Mesenchymal stem cell (in vitro differentiated cells and primary cell): Measurements from ENCODE around the gene IGSF1.
A peak's percentile ranks its signal among the peaks of the same experiment; 100 is the strongest.

Experiments
- DNase-seq: peaks from one replicate; pipeline ENCODE4 v3.0.0-alpha.2; 2013
- H2AFZ ChIP-seq: one replicate; pipeline ENCODE4 v1.6.1; 2013; ENCODE audit warnings: low read depth, mild to moderate bottlenecking, control low read depth, inconsistent platforms, low read length, moderate library complexity
- H2AK5ac ChIP-seq: 2 replicates; pipeline ENCODE4 v1.6.1; 2013; ENCODE audit warnings: low read length, moderate library complexity, mild to moderate bottlenecking, inconsistent platforms; ENCODE audit not compliant: severe bottlenecking
- H2BK120ac ChIP-seq: one replicate; pipeline ENCODE4 v1.6.1; 2013; ENCODE audit warnings: low read depth, mild to moderate bottlenecking, inconsistent platforms, low read length, moderate library complexity
- H2BK12ac ChIP-seq, 2 experiments: one replicate each; pipeline ENCODE4 v1.6.1; 2013; ENCODE audit warnings: inconsistent platforms in 2 of 2, low read length in 2 of 2, mild to moderate bottlenecking in 2 of 2, moderate library complexity in 2 of 2, control low read depth in 1 of 2
- H2BK15ac ChIP-seq: one replicate; pipeline ENCODE4 v1.6.1; 2013; ENCODE audit warnings: mild to moderate bottlenecking, low read depth, inconsistent platforms; ENCODE audit not compliant: poor library complexity, severe bottlenecking
- H2BK5ac ChIP-seq: 2 replicates; pipeline ENCODE4 v1.6.1; 2013; ENCODE audit warnings: low read depth, mild to moderate bottlenecking, low read length, control low read depth, inconsistent platforms; ENCODE audit not compliant: poor library complexity, severe bottlenecking
- H3K14ac ChIP-seq, 2 experiments: one replicate each; pipeline ENCODE4 v1.6.1; 2013; ENCODE audit warnings: inconsistent platforms in 2 of 2, low read length in 2 of 2, control low read depth in 1 of 2, mild to moderate bottlenecking in 1 of 2, moderate library complexity in 1 of 2
- H3K18ac ChIP-seq, 2 experiments: one replicate each; pipeline ENCODE4 v1.6.1; 2013; ENCODE audit warnings: inconsistent platforms in 2 of 2, low read length in 2 of 2, control low read depth in 1 of 2, low read depth in 1 of 2, mild to moderate bottlenecking in 1 of 2
- H3K23ac ChIP-seq, 2 experiments: one replicate each; pipeline ENCODE4 v1.6.1; 2013; ENCODE audit warnings: inconsistent platforms in 2 of 2, low read length in 2 of 2, mild to moderate bottlenecking in 2 of 2, moderate library complexity in 2 of 2, control low read depth in 1 of 2
- H3K27ac ChIP-seq: 2 replicates; pipeline ENCODE4 v1.5.1; 2013; ENCODE audit warnings: mild to moderate bottlenecking, moderate library complexity, low read length, control low read depth, inconsistent platforms; ENCODE audit not compliant: poor library complexity, severe bottlenecking
- H3K27me3 ChIP-seq, 2 experiments: 2 replicates each; pipeline versions ENCODE4 v1.6.1 to v1.7.0; 2013; ENCODE audit warnings: low read length in 2 of 2, mild to moderate bottlenecking in 2 of 2, moderate library complexity in 2 of 2, control low read depth in 1 of 2, inconsistent platforms in 1 of 2; ENCODE audit not compliant: control insufficient read depth in 1 of 2, insufficient read depth in 1 of 2
- H3K36me3 ChIP-seq, 2 experiments: 2 replicates each; pipeline versions ENCODE4 v1.6.1 to v1.7.0; 2013; ENCODE audit warnings: low read length in 2 of 2, control low read depth in 1 of 2, inconsistent platforms in 1 of 2, low read depth in 1 of 2, mild to moderate bottlenecking in 1 of 2; ENCODE audit not compliant: insufficient read depth in 2 of 2, control insufficient read depth in 1 of 2
- H3K4ac ChIP-seq, 2 experiments: one replicate each; pipeline ENCODE4 v1.6.1; 2013; ENCODE audit warnings: inconsistent platforms in 2 of 2, low read length in 2 of 2, mild to moderate bottlenecking in 2 of 2, moderate library complexity in 2 of 2, control low read depth in 1 of 2, low read depth in 1 of 2
- H3K4me1 ChIP-seq: 2 replicates; pipeline ENCODE4 v1.6.1; 2013; ENCODE audit warnings: low read depth, low read length, control low read depth; ENCODE audit not compliant: control insufficient read depth, insufficient read depth
- H3K4me2 ChIP-seq: 2 replicates; pipeline ENCODE4 v1.6.1; 2013; ENCODE audit warnings: low read length, mild to moderate bottlenecking, inconsistent platforms; ENCODE audit not compliant: poor library complexity, severe bottlenecking
- H3K4me3 ChIP-seq, 2 experiments: 2 replicates each; pipeline versions ENCODE4 v1.5.1 to v1.7.0; 2013; ENCODE audit warnings: low read length in 2 of 2, mild to moderate bottlenecking in 2 of 2, control low read depth in 1 of 2, low read depth in 1 of 2; ENCODE audit not compliant: insufficient read depth in 1 of 2
- H3K79me1 ChIP-seq: replicated peaks from 2 replicates; pipeline ENCODE4 v1.6.1; 2013; ENCODE audit warnings: mild to moderate bottlenecking, control low read depth, low read length, inconsistent platforms; ENCODE audit not compliant: poor library complexity, severe bottlenecking
- H3K9ac ChIP-seq: 2 replicates; pipeline ENCODE4 v1.7.0; 2013; ENCODE audit warnings: mild to moderate bottlenecking, low read length, moderate library complexity
- H3K9me3 ChIP-seq: 2 replicates; pipeline ENCODE4 v1.7.0; 2013; ENCODE audit warnings: mild to moderate bottlenecking, low read length; ENCODE audit not compliant: control insufficient read depth
- H4K8ac ChIP-seq: one replicate; pipeline ENCODE4 v1.6.1; 2013; ENCODE audit warnings: inconsistent platforms, mild to moderate bottlenecking, low read length, moderate library complexity
- H4K91ac ChIP-seq: one replicate; pipeline ENCODE4 v1.6.1; 2013; ENCODE audit warnings: mild to moderate bottlenecking, low read length, inconsistent platforms
- WGBS: methylation state at CpG from one replicate; pipeline ENCODE4 v1.1.7; 2013; ENCODE audit warnings: mixed read lengths; 5-methylcytosine and 5-hydroxymethylcytosine counted together

The IGSF1 gene

DNA sequence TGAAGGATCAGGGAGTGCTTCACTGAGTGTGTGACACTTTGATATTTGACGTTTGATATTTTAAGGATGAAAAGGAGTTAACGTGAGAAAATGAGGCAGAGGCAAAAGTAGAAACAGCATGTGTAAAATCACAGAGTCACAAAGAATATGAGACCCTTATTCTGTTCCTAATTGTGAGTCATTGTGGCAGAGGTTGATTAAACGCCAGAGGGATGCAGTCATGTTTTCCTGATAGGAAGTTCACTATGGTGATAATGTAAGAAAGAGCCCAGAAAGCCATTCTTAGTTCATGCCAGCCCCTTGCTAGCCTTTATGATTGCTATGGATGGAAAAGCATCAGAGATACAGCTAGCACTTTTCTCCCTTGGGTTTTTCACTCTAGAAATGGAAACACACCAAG lies 33.5 kb upstream of the IGSF1 start:
- Histone ChIP-seq H4K8ac (no peak overlapping the region), H3K14ac (no peak overlapping the region), H4K91ac (no peak overlapping the region), H2AFZ (no peak overlapping the region), H3K4me1 (peaks cover 2% of the 10 kb centered on the region), H3K4ac (no peak overlapping the region), H3K9me3 (no peaks in the 10 kb centered on the region), H2BK5ac (no peak overlapping the region), H3K36me3 (no peaks in the 10 kb centered on the region), H3K27me3 (peaks cover 0 to 11% of the 10 kb centered on the region in 2 experiments), H3K4me3 (no peak overlapping the region), H2AK5ac (no peak overlapping the region), H3K4me2 (no peak overlapping the region), H3K9ac (no peak overlapping the region), H3K79me1 (no peaks in the 10 kb centered on the region), H3K18ac (no peak overlapping the region), H2BK15ac (no peak overlapping the region), H2BK120ac (no peak overlapping the region), H3K23ac (no peak overlapping the region), H3K27ac (no peak overlapping the region), H2BK12ac (no peak overlapping the region)
- 52% methylated on average over 3 of the region's 3 CpGs for whole genome bisulfite sequencing
- DNase-seq, result no peak

GRCh38 chrX:131317326-131317725 lies 28.2 kb upstream of the IGSF1 start:
- H3K36me3 ChIP-seq, result no peaks in the 10 kb centered on the region
- H2AFZ ChIP-seq, result no peak overlapping the region
- no peak overlapping the region for H3K18ac ChIP-seq
- no peak overlapping the region for H2BK120ac ChIP-seq
- DNase-seq, result no peak
- 92% methylated on average over 2 of the region's 4 CpGs for WGBS
- H2AK5ac ChIP-seq, result no peak overlapping the region
- H3K79me1 ChIP-seq, result no peaks in the 10 kb centered on the region
- no peak overlapping the region for H3K4ac ChIP-seq
- peak overlapping the region; percentile 81 for H3K27ac ChIP-seq
- no peaks in the 10 kb centered on the region for H3K9me3 ChIP-seq
- no peak overlapping the region for H3K14ac ChIP-seq
- H3K4me1 ChIP-seq, result peaks cover 4% of the 10 kb centered on the region
- H3K27me3 ChIP-seq, result peaks cover 0 to 5% of the 10 kb centered on the region in 2 experiments
- no peak overlapping the region for H2BK5ac ChIP-seq
- H4K8ac ChIP-seq, result no peak overlapping the region
- no peak overlapping the region for H2BK15ac ChIP-seq
- no peak overlapping the region for H2BK12ac ChIP-seq
- no peak overlapping the region for H3K4me3 ChIP-seq
- no peak overlapping the region for H3K9ac ChIP-seq
- H3K4me2 ChIP-seq, result no peak overlapping the region
- no peak overlapping the region for H3K23ac ChIP-seq
- H4K91ac ChIP-seq, result no peak overlapping the region

DNA sequence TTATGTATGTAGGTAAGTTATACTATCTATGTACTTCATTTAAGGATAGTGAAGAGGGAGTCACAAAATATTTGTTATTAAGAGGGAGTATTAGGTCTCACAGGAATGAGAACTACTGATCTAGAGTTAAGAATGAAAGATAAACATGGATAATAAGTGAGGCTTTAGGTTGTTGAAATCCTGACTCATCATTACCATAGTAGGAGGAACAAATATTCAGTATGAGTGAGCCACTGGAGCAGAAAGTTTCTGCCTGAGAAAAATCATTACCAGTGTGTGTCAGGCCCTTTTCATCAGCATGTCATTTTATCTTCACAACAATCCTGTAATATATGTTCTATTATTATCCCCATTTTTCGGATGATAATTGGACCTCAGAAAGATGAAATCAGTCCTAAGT lies 27.2 kb upstream of the IGSF1 start:
- Histone ChIP-seq H4K8ac (no peak overlapping the region), H3K4ac (no peak overlapping the region), H2BK5ac (no peak overlapping the region), H3K9me3 (no peaks in the 10 kb centered on the region), H2BK120ac (no peak overlapping the region), H2BK12ac (no peak overlapping the region), H2AFZ (no peak overlapping the region), H3K18ac (no peak overlapping the region), H3K4me3 (no peak overlapping the region), H4K91ac (no peak overlapping the region), H2AK5ac (no peak overlapping the region), H3K4me2 (no peak overlapping the region), H3K27me3 (peaks cover 0 to 5% of the 10 kb centered on the region in 2 experiments), H3K36me3 (no peaks in the 10 kb centered on the region), H3K9ac (no peak overlapping the region), H3K79me1 (no peaks in the 10 kb centered on the region), H3K23ac (no peak overlapping the region), H3K27ac (peak overlapping the region; percentile 81), H3K14ac (no peak overlapping the region), H2BK15ac (no peak overlapping the region), H3K4me1 (peaks cover 4% of the 10 kb centered on the region)
- DNase-seq, result peak; percentile 16
- WGBS, result 62% methylated on average over 1 of the region's 1 CpG

- Histone ChIP-seq H3K4me2 (no peak overlapping the region), H3K18ac (no peak overlapping the region), H3K4me1 (no peaks in the 10 kb centered on the region), H2AK5ac (no peak overlapping the region), H4K8ac (no peak overlapping the region), H3K4ac (no peak overlapping the region), H3K27ac (no peak overlapping the region), H2AFZ (no peak overlapping the region), H2BK15ac (no peak overlapping the region), H3K9ac (no peak overlapping the region), H2BK12ac (no peak overlapping the region), H3K36me3 (no peaks in the 10 kb centered on the region), H3K14ac (no peak overlapping the region), H3K27me3 (peaks cover 0 to 4% of the 10 kb centered on the region in 2 experiments), H2BK5ac (no peak overlapping the region), H2BK120ac (no peak overlapping the region), H3K23ac (no peak overlapping the region), H3K9me3 (no peaks in the 10 kb centered on the region), H4K91ac (no peak overlapping the region), H3K4me3 (no peak overlapping the region), H3K79me1 (no peaks in the 10 kb centered on the region)
- DNase-seq, result no peak
Observed at GRCh38 chrX:131308980-131309379, 19.9 kb upstream of the IGSF1 start.
